Articular chondrocyte of knee joint (primary cell): ENCODE measurements around the gene TMOD3. TPM values are rescaled to one million over a fixed set of nuclear protein-coding genes. Genes with fewer than 3 reads are reported as not detected.

Experiments
- small RNA-seq: library from RNA; depleted of rRNA; stranded (forward); fragments of <200 nt; gene quantifications from one replicate; pipeline ENCODE3, GENCODE V24; 2012
- total RNA-seq: library from RNA; depleted of rRNA; stranded (reverse); fragments of >200 nt; gene quantifications from 2 replicates; pipeline ENCODE4 v1.2.3, GENCODE V29; 2012

The TMOD3 gene
- 56.2 and 65.0 TPM in 2 replicates for total RNA-seq

GRCh38 chr15:51829376-51830275, at the start of gene TMOD3:
Gene TMOD3, plus strand, starts transcription at chr15:51829653. Its CDS starts 33,232 bp downstream, at chr15:51862885.

Small RNA genes within 50 kb of the gene (small RNA-seq; reads per million reads assigned to genes)
- gene AC090971.5 (not detected), gene RF00017 (not detected), gene RF00019 (not detected), gene RNU6-90P (not detected)

Other genes starting within 250 kb of the TMOD3 start
- 38.5 and 46.7 TPM in 2 replicates for gene DMXL2, start 206.9 kb upstream of the TMOD3 start, total RNA-seq
- gene SCG3, start 148.2 kb upstream of the TMOD3 start, total RNA-seq, result under 0.01 TPM in 1 of 2 replicates, not detected in the other
- 4.8 and 5.4 TPM in 2 replicates for gene LYSMD2, start 92.0 kb upstream of the TMOD3 start, total RNA-seq
- 6.9 and 9.3 TPM in 2 replicates for gene TMOD2, start 78.1 kb upstream of the TMOD3 start, total RNA-seq
- gene LEO1, start 142.1 kb downstream of the TMOD3 start, total RNA-seq, result 17.9 and 24.5 TPM in 2 replicates
- gene MAPK6, start 189.6 kb downstream of the TMOD3 start, total RNA-seq, result 95.9 and 103 TPM in 2 replicates